ENCODE data around the gene MCC.

DNA sequence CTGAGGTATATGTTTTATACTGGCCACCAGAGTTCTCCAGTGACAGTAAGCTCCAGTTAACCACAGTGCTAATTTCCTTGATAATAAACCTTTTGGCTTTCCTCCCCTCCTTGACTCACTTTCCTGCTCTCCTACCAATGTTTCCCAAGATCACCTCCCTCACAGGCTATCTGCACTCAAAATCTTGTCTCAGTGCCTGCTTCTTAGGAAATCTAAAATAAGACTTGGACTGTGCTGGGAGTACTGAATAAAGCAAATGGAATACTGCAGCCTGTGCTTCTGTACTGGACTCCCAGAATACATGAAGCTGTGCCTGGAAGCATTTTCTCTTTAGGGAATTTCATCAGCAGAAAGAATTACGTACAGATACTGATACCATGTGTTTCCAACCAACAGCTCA lies 513.4 kb downstream of the MCC start:
- TF ChIP-seq POLR2A (IDR thresholded peaks at IDR 0.05; ENCODE audit: low read depth, low read length), result no peak
- TF ChIP-seq PAX5 (IDR thresholded peaks at IDR 0.05; ENCODE audit: insufficient read depth, low read length, severe bottlenecking), result no peak
- no peak for TF ChIP-seq POLR2AphosphoS5 (IDR thresholded peaks at IDR 0.05; ENCODE audit: low read depth, low read length)
- TF ChIP-seq POU2F2 (IDR thresholded peaks at IDR 0.05; ENCODE audit: low read depth, low read length), result no peak
- no peak for TF ChIP-seq SPI1 (IDR thresholded peaks at IDR 0.05; ENCODE audit: low read depth, low read length)

Data from GM12891 (cell line).